Effector memory CD8-positive, alpha-beta T cell (primary cell): Measurements from ENCODE around the gene SRL.
"Not testable (repeated sequence)": the region's sequence is repeated elsewhere in the genome, so short reads cannot be mapped to it uniquely, and the experiment has no call there.

Experiments used
- ATAC-seq: fragments of 150-1000 bp; cut with Tn5 transposase; replicated peaks from 2 replicates; pipeline ENCODE4 v1.10.0; 2021; ENCODE audit warnings: mild to moderate bottlenecking, moderate library complexity
- DNase-seq, 3 experiments: peaks; one replicate each; pipeline ENCODE4 v3.0.0; 2021
- H3K27ac Mint-ChIP-seq, 2 donors: one replicate each; pipeline ENCODE4 v1.8.0; 2022; ENCODE audit warnings: mild to moderate bottlenecking in 2 of 2, mixed read lengths in 2 of 2, moderate library complexity in 2 of 2
- H3K27me3 Mint-ChIP-seq, 2 donors: one replicate each; pipeline ENCODE4 v1.8.0; 2022; ENCODE audit warnings: mixed read lengths in 2 of 2
- H3K36me3 Mint-ChIP-seq: one replicate; pipeline ENCODE4 v1.8.0; 2022; ENCODE audit warnings: mild to moderate bottlenecking, moderate library complexity, mixed read lengths; ENCODE audit not compliant: insufficient read depth
- H3K4me1 Mint-ChIP-seq, 2 donors: one replicate each; pipeline ENCODE4 v1.8.0; 2022; ENCODE audit warnings: low read depth in 2 of 2, mixed read lengths in 2 of 2
- H3K4me3 Mint-ChIP-seq, 2 donors: one replicate each; pipeline ENCODE4 v1.8.0; 2022; ENCODE audit warnings: mild to moderate bottlenecking in 2 of 2, mixed read lengths in 2 of 2, moderate library complexity in 2 of 2
- H3K9me3 Mint-ChIP-seq, 2 donors: one replicate each; pipeline ENCODE4 v1.8.0; 2022; ENCODE audit warnings: mixed read lengths in 2 of 2

Gene SRL

GRCh38 chr16:4175849-4176248, 66.0 kb downstream of the SRL start:
- Mint-ChIP-seq H3K27ac (no peak overlapping the region), H3K9me3 (no peaks in the 10 kb centered on the region), H3K27me3 (peaks cover 0 to 13% of the 10 kb centered on the region in 2 donors), H3K4me3 (no peak overlapping the region), H3K36me3 (no peaks in the 10 kb centered on the region), H3K4me1 (peaks cover 0 to 2% of the 10 kb centered on the region in 2 donors)
- no peak for DNase-seq
- no peak for ATAC-seq

GRCh38 chr16:4172070-4172469, 69.8 kb downstream of the SRL start:
- no peak overlapping the region for H3K27ac Mint-ChIP-seq
- no peaks in the 10 kb centered on the region for H3K36me3 Mint-ChIP-seq
- DNase-seq, result no peak
- no peak for ATAC-seq
- no peak overlapping the region for H3K4me3 Mint-ChIP-seq
- peaks cover 0 to 18% of the 10 kb centered on the region in 2 donors for H3K27me3 Mint-ChIP-seq
- H3K9me3 Mint-ChIP-seq, result no peaks in the 10 kb centered on the region
- H3K4me1 Mint-ChIP-seq, result peaks cover 0 to 2% of the 10 kb centered on the region in 2 donors

DNA sequence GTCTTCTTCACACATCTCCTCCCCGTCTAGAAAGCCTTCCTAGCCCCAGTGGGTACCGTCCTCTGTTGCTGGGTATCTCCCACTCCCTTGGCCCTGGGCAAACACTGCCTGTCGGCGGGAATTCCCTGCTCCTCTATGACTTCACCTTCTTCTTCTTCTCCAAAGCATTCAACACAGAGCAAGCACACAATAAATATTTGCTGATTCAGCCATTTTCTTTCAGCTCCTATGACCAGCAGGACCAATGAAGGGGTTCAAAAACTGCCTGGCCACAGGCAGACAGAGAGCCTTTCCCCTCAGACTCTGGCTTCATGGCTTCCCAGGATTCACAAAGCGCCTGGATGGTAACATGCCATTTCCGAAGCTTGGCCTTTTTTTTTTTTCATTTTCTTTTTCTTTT, 72.5 kb downstream of the SRL start:
- H3K9me3 Mint-ChIP-seq, result no peaks in the 10 kb centered on the region
- peaks cover 0 to 13% of the 10 kb centered on the region in 2 donors for H3K27me3 Mint-ChIP-seq
- no peak for DNase-seq
- no peak overlapping the region for H3K4me3 Mint-ChIP-seq
- H3K27ac Mint-ChIP-seq, result no peak overlapping the region
- peaks cover 0 to 2% of the 10 kb centered on the region in 2 donors for H3K4me1 Mint-ChIP-seq
- H3K36me3 Mint-ChIP-seq, result no peaks in the 10 kb centered on the region
- ATAC-seq, result no peak

- no peaks in the 10 kb centered on the region for H3K4me1 Mint-ChIP-seq
- no peak overlapping the region for H3K4me3 Mint-ChIP-seq
- peaks cover 0 to 13% of the 10 kb centered on the region in 2 donors for H3K27me3 Mint-ChIP-seq
- H3K36me3 Mint-ChIP-seq, result no peaks in the 10 kb centered on the region
- no peak for DNase-seq
- H3K27ac Mint-ChIP-seq, result no peak overlapping the region
- no peaks in the 10 kb centered on the region for H3K9me3 Mint-ChIP-seq
- ATAC-seq, result no peak
Observed at GRCh38 chr16:4166821-4167220, 75.1 kb downstream of the SRL start.

DNA sequence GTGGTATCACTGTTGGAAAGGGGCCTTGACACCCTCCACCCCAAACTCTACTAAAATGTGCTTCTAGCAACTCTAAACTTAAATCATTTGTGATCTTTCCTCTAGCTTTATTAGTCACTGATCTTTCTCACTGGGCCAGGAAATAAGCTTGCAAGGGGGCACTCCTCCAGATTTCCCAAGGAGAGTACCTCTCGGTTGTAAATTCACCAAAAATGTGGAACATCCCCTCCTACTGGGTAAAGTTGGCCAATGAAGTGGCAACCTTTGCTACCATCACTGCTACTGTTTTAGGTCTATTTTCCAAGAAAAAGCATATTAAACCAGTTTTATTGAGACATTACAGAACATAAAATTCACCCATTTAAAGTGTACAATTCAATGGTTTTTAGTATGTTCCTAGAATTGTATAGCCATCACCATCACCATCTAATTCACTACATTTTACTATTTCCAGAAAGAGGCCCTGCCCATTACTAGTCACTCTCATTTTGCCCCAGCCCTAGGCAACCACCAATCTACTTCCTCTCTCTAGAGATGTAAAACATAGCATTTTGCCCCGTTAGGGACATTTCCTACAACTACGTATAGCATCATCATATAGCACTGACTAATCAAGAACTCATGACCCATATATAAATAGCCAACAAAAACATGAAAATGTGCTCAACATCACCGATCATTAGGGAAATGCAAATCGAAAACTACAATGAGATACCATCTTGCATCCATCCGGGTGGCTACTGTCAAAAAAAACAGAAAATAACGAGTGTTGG, 81.0 kb downstream of the SRL start:
- Mint-ChIP-seq H3K9me3 (no peaks in the 10 kb centered on the region), H3K27ac (peak overlapping the region in 1 of 2 donors; percentile 55), H3K4me1 (peaks cover 2 to 7% of the 10 kb centered on the region in 2 donors), H3K4me3 (no peak overlapping the region), H3K27me3 (no peaks in the 10 kb centered on the region), H3K36me3 (no peaks in the 10 kb centered on the region)
- no peak for DNase-seq
- ATAC-seq, result no peak

DNA sequence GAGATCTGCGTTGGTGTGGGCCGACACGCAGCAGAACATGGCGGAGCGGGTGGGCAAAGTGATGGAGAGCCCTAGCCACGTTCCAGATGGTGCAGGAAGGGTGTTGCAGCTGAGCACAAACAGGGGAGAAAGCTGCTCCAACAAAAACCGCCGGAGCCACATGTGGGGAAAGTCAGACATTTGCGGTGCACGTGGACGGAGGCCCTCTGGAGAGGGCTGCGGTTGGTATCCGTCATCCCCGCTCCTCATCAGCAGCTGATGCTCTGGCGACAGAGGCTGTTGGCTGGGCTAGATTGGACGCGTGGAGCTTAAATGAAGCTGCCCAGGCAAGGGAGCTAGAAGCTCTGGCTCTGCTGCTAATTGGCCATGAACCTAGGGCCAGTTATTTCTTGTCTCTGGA, 82.2 kb downstream of the SRL start:
- no peaks in the 10 kb centered on the region for H3K36me3 Mint-ChIP-seq
- no peak overlapping the region for H3K4me3 Mint-ChIP-seq
- H3K27me3 Mint-ChIP-seq, result no peaks in the 10 kb centered on the region
- H3K9me3 Mint-ChIP-seq, result no peaks in the 10 kb centered on the region
- H3K4me1 Mint-ChIP-seq, result peaks cover 2 to 7% of the 10 kb centered on the region in 2 donors
- DNase-seq (no peak), ATAC-seq (no peak)
- H3K27ac Mint-ChIP-seq, result no peak overlapping the region

GRCh38 chr16:4158143-4159093, 83.5 kb downstream of the SRL start:
- Mint-ChIP-seq H3K27ac (no peak overlapping the region), H3K36me3 (no peaks in the 10 kb centered on the region), H3K4me3 (no peak overlapping the region), H3K4me1 (peaks cover 2 to 7% of the 10 kb centered on the region in 2 donors), H3K9me3 (no peaks in the 10 kb centered on the region), H3K27me3 (no peaks in the 10 kb centered on the region)
- DNase-seq (no peak), ATAC-seq (no peak)

DNA sequence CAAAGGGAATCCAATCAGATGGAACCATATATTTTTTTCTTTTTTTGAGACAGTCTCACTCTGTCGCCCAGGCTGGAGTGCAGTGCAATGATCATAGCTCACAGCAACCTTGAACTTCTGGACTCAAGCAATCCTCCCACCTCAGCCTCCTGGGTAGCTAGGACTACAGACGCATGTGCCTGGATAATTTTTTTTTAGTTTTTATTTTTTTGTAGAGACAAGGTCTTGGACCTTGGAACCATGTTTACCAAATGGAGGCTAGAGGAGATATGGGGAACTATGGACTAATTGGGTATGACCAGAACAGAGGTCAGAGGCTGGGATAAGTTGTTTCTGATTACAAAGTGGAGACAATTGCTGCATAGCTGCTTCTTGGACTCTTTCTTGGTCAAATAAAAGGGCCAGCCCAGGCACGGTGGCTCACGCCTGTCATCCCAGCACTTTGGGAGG, 84.5 kb downstream of the SRL start:
- H3K9me3 Mint-ChIP-seq, result no peaks in the 10 kb centered on the region

GRCh38 chr16:4156503-4156902, 85.4 kb downstream of the SRL start:
- H3K4me3 Mint-ChIP-seq, H3K4me1 Mint-ChIP-seq, H3K27me3 Mint-ChIP-seq, DNase-seq, H3K27ac Mint-ChIP-seq, H3K36me3 Mint-ChIP-seq, H3K9me3 Mint-ChIP-seq, ATAC-seq: not testable (repeated sequence)

More for the DNA sequence above, 84.5 kb downstream of the SRL start:
- no peak overlapping the region for H3K27ac Mint-ChIP-seq
- DNase-seq (no peak), ATAC-seq (no peak)
- no peaks in the 10 kb centered on the region for H3K36me3 Mint-ChIP-seq
- H3K4me3 Mint-ChIP-seq, result no peak overlapping the region
- H3K27me3 Mint-ChIP-seq, result no peaks in the 10 kb centered on the region
- peaks cover 2 to 7% of the 10 kb centered on the region in 2 donors for H3K4me1 Mint-ChIP-seq

DNA sequence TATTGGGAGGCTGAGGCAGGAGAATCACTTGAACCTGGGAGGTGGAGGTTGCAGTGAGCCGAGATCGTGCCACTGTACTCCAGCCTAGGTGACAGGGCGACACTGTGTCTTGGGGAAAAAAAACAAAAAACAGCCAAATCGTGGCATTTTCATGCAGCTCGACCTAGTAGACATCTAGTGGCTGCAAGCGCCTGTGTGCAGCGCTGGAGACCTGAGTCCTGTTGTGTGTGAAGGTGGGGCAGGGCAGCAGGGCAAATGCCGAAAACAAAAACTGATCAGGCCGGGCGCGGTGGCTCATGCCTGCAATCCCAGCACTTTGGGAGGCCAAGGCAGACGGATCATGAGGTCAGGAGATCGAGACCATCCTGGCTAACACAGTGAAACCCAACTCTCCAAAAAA, 88.5 kb downstream of the SRL start:
- H3K9me3 Mint-ChIP-seq, H3K27me3 Mint-ChIP-seq, ATAC-seq, H3K4me3 Mint-ChIP-seq, H3K36me3 Mint-ChIP-seq, H3K27ac Mint-ChIP-seq, H3K4me1 Mint-ChIP-seq, DNase-seq: not testable (repeated sequence)

DNA sequence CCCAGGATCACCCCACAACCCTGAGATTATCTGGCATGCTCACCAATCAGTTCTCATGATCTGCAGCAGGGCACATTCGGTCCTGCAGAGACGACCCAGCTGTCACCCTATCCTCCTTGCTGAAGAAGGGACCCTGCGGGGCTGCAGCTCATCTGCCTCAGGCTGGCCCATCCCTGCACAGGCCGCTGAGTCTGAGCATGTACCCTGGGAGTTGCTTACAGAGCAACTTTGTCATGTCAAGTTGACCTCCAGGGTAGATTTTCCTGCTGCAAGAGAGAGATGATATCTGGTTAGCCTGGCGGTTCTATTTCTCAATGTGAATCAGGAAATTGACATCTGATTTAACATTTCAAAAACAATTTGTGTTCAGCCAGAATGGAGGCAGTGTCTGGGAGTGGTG, 89.6 kb downstream of the SRL start:
- H3K27ac Mint-ChIP-seq, result no peak overlapping the region
- H3K9me3 Mint-ChIP-seq, result no peaks in the 10 kb centered on the region
- peaks cover under 1 to 6% of the 10 kb centered on the region in 2 donors for H3K27me3 Mint-ChIP-seq
- DNase-seq (no peak), ATAC-seq (no peak)
- H3K4me3 Mint-ChIP-seq, result no peak overlapping the region
- no peaks in the 10 kb centered on the region for H3K36me3 Mint-ChIP-seq
- H3K4me1 Mint-ChIP-seq, result no peaks in the 10 kb centered on the region

- peaks cover 6 to 8% of the 10 kb centered on the region in 2 donors for H3K4me1 Mint-ChIP-seq
- DNase-seq (no peak), ATAC-seq (no peak)
- no peak overlapping the region for H3K27ac Mint-ChIP-seq
- H3K27me3 Mint-ChIP-seq, result peaks cover 4 to 11% of the 10 kb centered on the region in 2 donors
- no peaks in the 10 kb centered on the region for H3K9me3 Mint-ChIP-seq
- no peaks in the 10 kb centered on the region for H3K36me3 Mint-ChIP-seq
- H3K4me3 Mint-ChIP-seq, result no peak overlapping the region
Observed at GRCh38 chr16:4147236-4147635, 94.6 kb downstream of the SRL start.

GRCh38 chr16:4142268-4142667, 99.6 kb downstream of the SRL start:
- Mint-ChIP-seq H3K27me3 (peaks cover 4 to 5% of the 10 kb centered on the region in 2 donors), H3K4me3 (no peak overlapping the region), H3K9me3 (no peaks in the 10 kb centered on the region), H3K36me3 (no peaks in the 10 kb centered on the region), H3K27ac (peak overlapping the region; percentile 60 to 77), H3K4me1 (peaks cover 6 to 8% of the 10 kb centered on the region in 2 donors)
- DNase-seq (peak; percentile 47 to 57 (median 48)), ATAC-seq (peak; percentile 100)
